ENCODE data around the gene CD207. TPM values are rescaled to one million over a fixed set of nuclear protein-coding genes. Genes with fewer than 3 reads are reported as not detected.

The CD207 gene
- polyA plus RNA-seq, 3 donors: 0.05 TPM; not detected in 2

- TF ChIP-seq, protein P1, sequence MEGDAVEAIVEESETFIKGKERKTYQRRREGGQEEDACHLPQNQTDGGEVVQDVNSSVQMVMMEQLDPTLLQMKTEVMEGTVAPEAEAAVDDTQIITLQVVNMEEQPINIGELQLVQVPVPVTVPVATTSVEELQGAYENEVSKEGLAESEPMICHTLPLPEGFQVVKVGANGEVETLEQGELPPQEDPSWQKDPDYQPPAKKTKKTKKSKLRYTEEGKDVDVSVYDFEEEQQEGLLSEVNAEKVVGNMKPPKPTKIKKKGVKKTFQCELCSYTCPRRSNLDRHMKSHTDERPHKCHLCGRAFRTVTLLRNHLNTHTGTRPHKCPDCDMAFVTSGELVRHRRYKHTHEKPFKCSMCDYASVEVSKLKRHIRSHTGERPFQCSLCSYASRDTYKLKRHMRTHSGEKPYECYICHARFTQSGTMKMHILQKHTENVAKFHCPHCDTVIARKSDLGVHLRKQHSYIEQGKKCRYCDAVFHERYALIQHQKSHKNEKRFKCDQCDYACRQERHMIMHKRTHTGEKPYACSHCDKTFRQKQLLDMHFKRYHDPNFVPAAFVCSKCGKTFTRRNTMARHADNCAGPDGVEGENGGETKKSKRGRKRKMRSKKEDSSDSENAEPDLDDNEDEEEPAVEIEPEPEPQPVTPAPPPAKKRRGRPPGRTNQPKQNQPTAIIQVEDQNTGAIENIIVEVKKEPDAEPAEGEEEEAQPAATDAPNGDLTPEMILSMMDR (IDR thresholded peaks at IDR 0.05): no peak
- Histone ChIP-seq H3K27ac (ENCODE audit: low read depth in 1 of 2, low read length in 2 of 2) (peak overlapping the region in 1 of 2 donors; percentile 6), H3K4me3 (replicated peaks in 1 of 3; ENCODE audit: low read depth in 2 of 3, low read length in 3 of 3) (no peak overlapping the region), H3K4me1 (ENCODE audit: control insufficient read depth in 1 of 2, insufficient read depth in 2 of 2, low read length in 2 of 2) (peaks cover 22 to 60% of the 10 kb centered on the region in 2 donors), H3K4me2 (replicated peaks; ENCODE audit: extremely low read depth, low read length, poor library complexity, severe bottlenecking) (no peak overlapping the region), H2AFZ (ENCODE audit: insufficient read depth, low read depth, low read length, poor library complexity, severe bottlenecking) (peak overlapping the region; percentile 60), H3K79me2 (ENCODE audit: insufficient read depth, low read length) (no peaks in the 10 kb centered on the region), H3K9me3 (replicated peaks in 1 of 2; ENCODE audit: control insufficient read depth in 1 of 2, insufficient read depth in 1 of 2, low read length in 2 of 2) (no peaks in the 10 kb centered on the region), H3K27me3 (ENCODE audit: control insufficient read depth in 2 of 2, insufficient read depth in 2 of 2, low read length in 2 of 2) (no peaks in the 10 kb centered on the region), H3K36me3 (replicated peaks in 1 of 2; ENCODE audit: control insufficient read depth in 1 of 2, insufficient read depth in 2 of 2, low read length in 2 of 2) (no peaks in the 10 kb centered on the region), H4K20me1 (ENCODE audit: insufficient read depth, low read length) (no peaks in the 10 kb centered on the region), H3K9ac (ENCODE audit: insufficient read depth, low read length, poor library complexity, severe bottlenecking) (no peak overlapping the region)
- Mint-ChIP-seq H3K4me1 (peaks cover 23% of the 10 kb centered on the region), H3K27ac (peak overlapping the region in 4 of 7 donors; percentile 5 to 76 (median 60)), H3K27me3 (ENCODE audit: low read depth in 3 of 3) (peaks cover 7 to 11% (median 8%) of the 10 kb centered on the region in 3 donors), H3K9me3 (no peaks in the 10 kb centered on the region), H3K4me3 (no peak overlapping the region), H3K36me3 (no peaks in the 10 kb centered on the region)
- WGBS (ENCODE audit: insufficient coverage): 0% methylated on average over 1 of the region's 5 CpGs
- intact Hi-C loops (cut with micrococcal nuclease): no loop called here
- peak; percentile 12 to 58 (median 25) for DNase-seq
Observed at GRCh38 chr2:70823249-70823648, 12.4 kb downstream of the CD207 start.

GRCh38 chr2:70822843-70823242, 12.8 kb downstream of the CD207 start:
- TF ChIP-seq, protein P1 (IDR thresholded peaks at IDR 0.05): no peak
- H3K36me3 Mint-ChIP-seq: no peaks in the 10 kb centered on the region
- Histone ChIP-seq H3K36me3 (replicated peaks in 1 of 2; ENCODE audit: control insufficient read depth in 1 of 2, insufficient read depth in 2 of 2, low read length in 2 of 2) (no peaks in the 10 kb centered on the region), H3K27me3 (ENCODE audit: control insufficient read depth in 2 of 2, insufficient read depth in 2 of 2, low read length in 2 of 2) (no peaks in the 10 kb centered on the region), H3K27ac (ENCODE audit: low read depth in 1 of 2, low read length in 2 of 2) (peak overlapping the region in 1 of 2 donors; percentile 6), H4K20me1 (ENCODE audit: insufficient read depth, low read length) (no peaks in the 10 kb centered on the region), H3K9me3 (replicated peaks in 1 of 2; ENCODE audit: control insufficient read depth in 1 of 2, insufficient read depth in 1 of 2, low read length in 2 of 2) (no peaks in the 10 kb centered on the region), H3K9ac (ENCODE audit: insufficient read depth, low read length, poor library complexity, severe bottlenecking) (no peak overlapping the region), H3K79me2 (ENCODE audit: insufficient read depth, low read length) (no peaks in the 10 kb centered on the region), H3K4me3 (replicated peaks in 1 of 3; ENCODE audit: low read depth in 2 of 3, low read length in 3 of 3) (no peak overlapping the region), H2AFZ (ENCODE audit: insufficient read depth, low read depth, low read length, poor library complexity, severe bottlenecking) (peak overlapping the region; percentile 60), H3K4me2 (replicated peaks; ENCODE audit: extremely low read depth, low read length, poor library complexity, severe bottlenecking) (no peak overlapping the region), H3K4me1 (ENCODE audit: control insufficient read depth in 1 of 2, insufficient read depth in 2 of 2, low read length in 2 of 2) (peaks cover 22 to 56% of the 10 kb centered on the region in 2 donors)
- intact Hi-C loops (cut with micrococcal nuclease): no loop called here
- H3K4me3 Mint-ChIP-seq: peak overlapping the region in 1 of 2 donors; percentile 6
- WGBS (ENCODE audit: insufficient coverage): 56% methylated on average over 8 of the region's 8 CpGs
- no peak for DNase-seq
- H3K9me3 Mint-ChIP-seq: no peaks in the 10 kb centered on the region
- H3K27me3 Mint-ChIP-seq (ENCODE audit: low read depth in 3 of 3): peaks cover 7 to 11% (median 8%) of the 10 kb centered on the region in 3 donors
- peak overlapping the region in 5 of 7 donors; percentile 5 to 83 (median 73) for H3K27ac Mint-ChIP-seq
- peaks cover 23% of the 10 kb centered on the region for H3K4me1 Mint-ChIP-seq
